LNCAP (cell line): ENCODE data around the gene STK17A.

Source experiments
- TF ChIP-seq, protein P1 (sequence below): fragments of 450-650 bp; IDR thresholded peaks from 2 replicates; pipeline ENCODE4 v1.5.1; 2017; ENCODE audit warnings: mild to moderate bottlenecking

STK17A gene

DNA sequence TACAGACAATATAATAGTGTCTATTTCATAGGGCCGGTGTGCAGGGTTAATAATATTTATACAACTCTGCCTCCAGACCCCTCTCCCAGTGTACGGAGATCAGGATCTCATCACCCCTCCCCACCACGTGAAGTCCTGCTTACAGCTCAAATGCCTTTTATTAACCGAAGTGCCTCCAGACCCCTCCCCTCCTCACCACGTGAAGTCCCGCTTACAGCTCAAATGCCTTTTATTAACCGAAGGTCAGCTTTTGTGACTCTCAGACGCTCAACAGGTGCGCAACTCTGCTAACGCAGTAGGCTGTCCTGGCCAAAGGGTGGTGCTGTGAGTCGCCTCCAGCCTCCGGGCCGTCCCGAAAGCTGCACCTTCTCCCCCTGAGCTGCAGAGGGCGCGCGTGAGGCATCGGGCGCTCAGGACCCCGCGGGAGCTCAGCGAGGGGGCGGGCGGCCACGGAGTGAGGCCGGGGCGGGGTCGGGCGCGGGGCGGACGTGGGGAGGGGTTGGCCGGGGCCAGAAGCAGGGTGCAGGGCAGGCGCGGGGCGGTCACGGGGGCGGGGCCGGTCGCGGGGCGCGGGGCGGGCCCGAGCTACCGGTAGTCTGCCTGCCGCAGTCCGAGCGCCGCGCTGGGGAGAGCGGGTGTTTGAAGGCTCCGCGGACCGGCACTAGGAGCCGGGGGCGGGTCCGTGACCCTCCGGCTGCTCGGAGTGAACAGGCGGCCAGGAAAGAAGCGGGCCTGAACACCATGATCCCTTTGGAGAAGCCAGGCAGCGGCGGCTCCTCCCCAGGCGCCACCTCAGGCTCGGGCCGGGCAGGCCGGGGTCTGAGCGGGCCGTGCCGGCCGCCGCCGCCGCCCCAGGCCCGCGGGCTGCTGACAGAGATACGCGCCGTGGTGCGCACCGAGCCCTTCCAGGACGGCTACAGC, at the start of gene STK17A:
STK17A (plus strand) TSS at position 606 of the 921 bp plus-strand sequence; CDS start at position 742, 136 bp downstream.
- TF ChIP-seq, protein P1, sequence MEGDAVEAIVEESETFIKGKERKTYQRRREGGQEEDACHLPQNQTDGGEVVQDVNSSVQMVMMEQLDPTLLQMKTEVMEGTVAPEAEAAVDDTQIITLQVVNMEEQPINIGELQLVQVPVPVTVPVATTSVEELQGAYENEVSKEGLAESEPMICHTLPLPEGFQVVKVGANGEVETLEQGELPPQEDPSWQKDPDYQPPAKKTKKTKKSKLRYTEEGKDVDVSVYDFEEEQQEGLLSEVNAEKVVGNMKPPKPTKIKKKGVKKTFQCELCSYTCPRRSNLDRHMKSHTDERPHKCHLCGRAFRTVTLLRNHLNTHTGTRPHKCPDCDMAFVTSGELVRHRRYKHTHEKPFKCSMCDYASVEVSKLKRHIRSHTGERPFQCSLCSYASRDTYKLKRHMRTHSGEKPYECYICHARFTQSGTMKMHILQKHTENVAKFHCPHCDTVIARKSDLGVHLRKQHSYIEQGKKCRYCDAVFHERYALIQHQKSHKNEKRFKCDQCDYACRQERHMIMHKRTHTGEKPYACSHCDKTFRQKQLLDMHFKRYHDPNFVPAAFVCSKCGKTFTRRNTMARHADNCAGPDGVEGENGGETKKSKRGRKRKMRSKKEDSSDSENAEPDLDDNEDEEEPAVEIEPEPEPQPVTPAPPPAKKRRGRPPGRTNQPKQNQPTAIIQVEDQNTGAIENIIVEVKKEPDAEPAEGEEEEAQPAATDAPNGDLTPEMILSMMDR = peak; percentile 100

DNA sequence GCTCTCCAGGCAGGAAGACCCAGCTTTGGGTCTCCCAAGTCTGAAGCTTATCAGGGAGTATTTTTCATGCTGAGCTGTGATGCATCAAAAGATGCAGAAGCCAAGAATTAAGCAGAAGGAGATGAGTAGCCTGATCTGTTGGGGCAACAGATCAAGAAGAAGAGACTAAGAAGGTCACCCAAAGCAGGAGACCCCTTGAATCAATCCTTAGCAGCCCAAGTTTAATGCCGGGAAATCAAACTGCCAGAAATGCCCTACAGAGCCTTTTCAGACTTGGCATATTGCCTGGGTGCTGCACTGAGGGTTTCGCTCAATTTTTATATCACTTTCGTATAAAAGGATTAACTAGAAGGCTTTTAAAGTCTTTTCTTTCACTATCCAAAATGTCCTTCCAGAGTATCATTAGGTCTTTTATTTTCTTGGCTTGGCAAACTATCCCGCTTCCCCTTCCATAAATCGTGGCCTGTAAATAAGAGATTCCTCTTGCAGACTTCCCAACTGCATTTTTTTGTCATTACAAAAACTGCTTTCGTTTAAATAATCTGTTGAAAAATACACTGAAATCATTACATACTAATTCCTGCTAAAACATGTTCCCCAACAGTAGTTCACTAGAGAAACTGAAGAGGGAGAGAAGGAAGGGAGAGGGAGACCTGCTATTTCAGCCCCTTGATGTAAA, 49.0 kb upstream of the STK17A start:
- TF ChIP-seq, protein P1 = no peak

DNA sequence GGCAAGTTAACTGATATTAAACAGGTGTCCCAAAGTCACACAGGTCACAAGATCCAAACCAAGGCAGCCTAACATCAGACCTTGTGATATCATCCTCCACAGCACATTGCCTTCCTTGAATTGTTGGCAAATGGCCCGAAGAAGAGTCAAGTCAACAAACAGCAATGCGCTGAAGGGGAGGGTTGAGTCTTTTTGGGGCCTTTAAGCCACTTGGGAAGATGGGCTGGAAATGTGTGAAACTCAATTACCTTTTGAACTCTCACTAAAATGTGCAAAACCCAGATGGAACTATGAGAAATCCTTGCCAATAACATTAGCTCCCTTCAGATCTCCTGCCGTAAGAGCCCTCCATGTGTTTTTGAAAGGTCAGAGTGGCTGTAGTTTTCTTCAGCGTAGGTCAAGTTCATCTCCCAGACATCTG, 47.9 kb upstream of the STK17A start:
- TF ChIP-seq, protein P1 = no peak

DNA sequence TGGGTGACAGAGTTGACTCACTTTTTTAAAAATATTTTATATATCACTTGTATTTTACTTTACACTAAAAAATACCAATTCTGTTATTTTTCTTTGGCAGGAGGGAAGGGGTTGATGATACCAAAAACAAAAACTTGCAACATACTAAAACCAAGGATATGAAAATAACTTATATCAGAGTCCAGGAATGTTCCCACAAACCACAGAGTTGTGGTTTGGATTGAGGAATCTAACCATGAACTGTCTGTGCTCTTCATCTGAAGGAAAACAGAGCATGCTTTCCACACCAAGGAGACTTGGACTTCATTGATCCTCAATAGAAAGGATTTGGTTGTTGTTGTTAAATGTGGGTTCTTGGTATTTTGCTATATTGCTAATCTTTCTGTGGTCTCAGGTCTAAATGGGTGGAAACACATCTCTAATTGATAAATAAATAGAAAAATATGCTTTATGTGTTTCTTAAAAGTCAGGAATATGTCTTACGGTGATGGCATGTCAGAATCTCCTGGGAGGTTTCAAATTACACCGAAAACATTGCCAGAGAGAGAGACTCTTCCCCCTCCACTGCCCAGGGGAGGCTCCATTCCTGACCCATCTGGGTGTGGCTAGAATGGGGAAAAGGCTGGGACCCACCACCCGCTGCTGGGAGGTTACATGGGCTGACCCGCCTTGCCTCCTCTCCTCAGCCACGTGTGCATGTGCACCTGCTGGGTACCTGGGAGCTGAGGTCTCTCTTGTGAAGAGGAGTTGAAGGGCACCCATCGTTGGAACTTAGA, 46.9 kb upstream of the STK17A start:
- TF ChIP-seq, protein P1 = no peak

DNA sequence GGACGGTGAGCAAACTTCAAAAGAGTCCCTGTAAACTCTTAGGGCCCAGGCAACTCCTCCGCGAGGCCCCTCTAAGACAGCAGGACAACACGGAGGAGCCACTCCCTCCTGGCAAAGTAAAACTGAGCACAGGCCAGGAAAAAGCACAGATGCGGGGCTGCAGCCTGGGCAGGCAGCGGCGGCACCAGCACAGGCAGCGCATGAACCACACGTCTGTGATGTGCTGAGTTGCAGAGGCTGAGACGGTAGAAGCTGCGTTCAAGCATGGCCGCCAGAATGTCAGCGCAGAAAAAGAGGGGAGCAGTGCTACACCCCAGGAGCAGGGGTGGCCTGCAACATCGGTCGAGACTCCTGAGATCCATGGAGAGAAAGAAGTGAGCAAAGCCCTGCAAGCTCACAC, 46.1 kb upstream of the STK17A start:
- TF ChIP-seq, protein P1 = no peak

DNA sequence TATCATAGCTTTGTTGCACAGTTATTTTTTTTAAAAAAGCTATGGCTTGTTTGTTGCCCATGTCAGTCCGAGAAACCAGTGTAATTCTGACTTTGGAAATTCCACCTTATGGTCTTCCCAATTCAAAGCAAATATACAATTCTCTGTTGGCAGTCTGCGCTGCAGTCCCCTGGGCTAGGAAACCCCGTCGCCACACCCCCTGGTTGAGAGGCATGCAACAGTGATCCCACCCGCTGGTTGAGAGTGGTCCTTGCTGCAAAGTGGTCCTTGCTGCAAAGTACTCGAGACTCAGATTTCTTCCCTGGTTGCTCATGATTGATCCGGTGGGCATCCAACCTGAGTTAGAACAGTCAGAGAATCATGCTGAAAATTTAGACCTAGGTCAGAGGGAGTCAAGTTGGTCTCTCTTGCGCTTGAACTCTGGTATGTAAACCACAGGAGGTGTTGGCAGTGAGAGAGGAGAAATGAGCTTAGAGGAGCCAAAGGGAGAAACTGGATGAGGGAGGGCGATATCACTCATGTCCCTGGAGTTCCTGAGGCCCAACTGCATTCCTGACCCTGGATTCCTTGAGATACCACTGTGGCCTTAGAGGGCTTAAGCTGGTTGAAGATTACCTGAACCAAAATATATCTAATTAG, 45.0 kb upstream of the STK17A start:
- TF ChIP-seq, protein P1 = no peak

DNA sequence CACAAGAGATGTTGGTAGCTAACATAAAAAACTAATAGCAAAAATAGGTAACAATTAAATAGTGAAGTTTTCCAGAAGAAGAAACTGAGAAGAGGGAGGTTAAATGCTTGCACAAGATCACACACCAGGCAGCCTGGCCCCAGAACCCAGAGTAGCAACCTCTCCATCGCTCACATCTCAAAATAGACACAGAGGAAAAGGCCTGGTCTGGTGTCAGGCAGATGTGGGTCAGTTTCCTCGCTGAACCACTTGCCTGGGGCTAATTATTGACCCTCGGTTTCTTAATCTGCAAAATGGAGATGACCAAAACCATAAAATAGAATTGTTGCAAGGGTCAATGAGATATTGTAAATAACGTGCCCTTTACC, 44.5 kb upstream of the STK17A start:
- TF ChIP-seq, protein P1 = no peak
